ENCODE data around the gene LAMC3.

The LAMC3 gene

DNA sequence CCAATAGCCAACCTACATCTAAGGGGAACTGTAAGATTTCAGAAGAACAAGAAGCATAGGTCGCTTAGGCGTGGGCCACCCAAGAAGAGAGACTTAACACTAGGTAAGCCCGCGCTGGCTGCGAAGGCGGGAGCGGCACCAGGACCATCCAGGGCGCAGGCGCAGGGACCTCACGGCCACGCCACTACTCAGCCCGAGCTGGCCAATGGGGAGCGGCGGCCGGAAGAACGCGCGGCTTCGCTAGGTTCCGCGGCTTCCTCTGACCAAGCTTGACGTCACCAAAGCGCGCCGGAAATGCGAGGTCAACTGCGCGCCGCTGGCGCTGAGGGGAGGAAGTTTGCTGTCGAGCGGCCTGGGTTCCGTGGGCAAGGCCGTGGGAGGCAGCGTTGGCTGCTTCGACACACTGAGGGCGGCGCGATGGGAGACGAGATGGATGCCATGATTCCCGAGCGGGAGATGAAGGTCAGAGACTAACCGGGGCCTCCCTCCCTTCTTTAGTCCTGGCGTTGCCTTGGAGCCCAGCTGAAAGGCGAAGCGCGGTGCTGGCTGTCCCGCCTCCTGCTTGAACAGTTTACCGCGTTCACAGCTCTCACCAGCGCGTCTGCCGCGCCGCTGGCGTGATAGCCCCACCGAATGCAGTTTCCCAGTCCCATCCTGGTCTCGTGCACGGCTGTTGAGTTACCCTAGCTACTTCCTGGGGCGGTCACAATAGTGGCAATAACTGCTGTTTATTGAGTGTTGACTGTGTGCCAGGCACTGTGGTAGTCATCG is 116.5 kb downstream of the LAMC3 start, which contains the start of gene NUP214:
NUP214 (plus strand) TSS at position 299 of the 771 bp plus-strand sequence; CDS start at position 418, 119 bp downstream.
- Mint-ChIP-seq H3K27ac (peak within 1 kb of the TSS; percentile 95 to 98), H3K9me3 (no peaks in the 10 kb centered on the region), H3K4me3 (peak within 1 kb of the TSS; percentile 88 to 94), H3K4me1 (ENCODE audit: low read depth in 2 of 2) (peaks cover 10 to 17% of the 10 kb centered on the region in 2 donors), H3K36me3 (ENCODE audit: insufficient read depth) (peaks cover 35% of the 10 kb centered on the region), H3K27me3 (peaks cover under 1 to 1% of the 10 kb centered on the region in 2 donors)
- ATAC-seq (replicated peaks) (peak; percentile 95), DNase-seq (peak; percentile 100)

DNA sequence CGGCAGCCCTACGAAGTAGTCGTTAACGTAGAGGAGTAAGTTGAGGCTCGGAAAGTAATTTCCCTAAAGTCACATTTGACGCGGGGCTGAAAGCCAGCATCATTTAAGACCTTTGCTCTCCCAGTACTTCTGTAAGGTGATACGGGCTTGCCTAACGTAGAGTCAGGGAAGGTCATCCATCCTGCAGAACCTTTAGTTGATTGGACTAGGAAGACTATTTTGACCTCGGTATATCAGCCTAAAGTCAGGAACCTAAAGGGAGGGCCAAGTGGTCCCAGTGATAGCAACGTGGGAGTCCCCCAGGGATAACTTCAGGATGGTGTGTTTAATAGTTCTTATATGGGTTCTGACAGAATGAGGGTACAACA is 117.1 kb downstream of the LAMC3 start:
- Mint-ChIP-seq H3K36me3 (ENCODE audit: insufficient read depth) (peaks cover 41% of the 10 kb centered on the region), H3K27ac (peak overlapping the region; percentile 95 to 98), H3K4me3 (peak overlapping the region; percentile 88 to 94), H3K9me3 (no peaks in the 10 kb centered on the region), H3K4me1 (ENCODE audit: low read depth in 2 of 2) (peaks cover 10 to 17% of the 10 kb centered on the region in 2 donors), H3K27me3 (no peaks in the 10 kb centered on the region)
- ATAC-seq (replicated peaks): no peak
- no peak for DNase-seq

DNA sequence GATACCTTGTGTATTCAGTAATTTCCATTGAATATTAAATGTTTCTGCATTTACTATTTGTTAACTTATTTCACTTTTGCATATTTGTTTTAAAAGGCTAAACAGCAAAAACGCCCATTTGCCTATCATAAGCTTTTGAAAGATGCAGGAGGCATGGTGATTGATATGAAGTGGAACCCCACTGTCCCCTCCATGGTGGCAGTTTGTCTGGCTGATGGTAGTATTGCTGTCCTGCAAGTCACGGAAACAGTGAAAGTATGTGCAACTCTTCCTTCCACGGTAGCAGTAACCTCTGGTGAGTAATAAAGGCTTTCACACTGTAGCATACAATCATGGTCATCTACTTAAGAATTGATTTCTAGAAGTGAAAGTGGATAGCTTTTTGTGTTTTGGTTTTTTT is 120.2 kb downstream of the LAMC3 start:
- Mint-ChIP-seq H3K9me3 (no peaks in the 10 kb centered on the region), H3K4me3 (no peak overlapping the region), H3K4me1 (ENCODE audit: low read depth in 2 of 2) (peaks cover 10 to 17% of the 10 kb centered on the region in 2 donors), H3K27me3 (no peaks in the 10 kb centered on the region), H3K36me3 (ENCODE audit: insufficient read depth) (peaks cover 72% of the 10 kb centered on the region), H3K27ac (no peak overlapping the region)
- ATAC-seq (replicated peaks) (no peak), DNase-seq (no peak)

DNA sequence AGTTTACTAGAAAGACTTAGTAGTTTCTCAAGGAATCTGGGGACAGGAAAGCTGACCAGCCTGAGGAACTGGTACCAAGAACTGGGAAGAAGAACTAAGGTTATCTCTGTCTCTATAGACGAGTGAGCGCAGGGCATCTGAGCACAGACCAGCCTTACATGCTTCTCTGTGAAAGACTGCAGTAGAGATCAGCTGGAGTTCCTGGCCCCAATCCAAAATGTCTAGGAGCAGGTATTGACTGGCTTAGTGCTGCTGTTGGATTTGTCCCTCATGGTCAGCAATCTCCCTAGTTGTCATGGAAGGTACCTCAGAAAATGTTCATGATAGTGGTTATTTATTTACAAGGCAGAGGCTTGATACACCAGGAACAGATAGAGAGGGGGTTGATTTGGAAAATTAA is 129.7 kb downstream of the LAMC3 start:
- peaks cover 97% of the 10 kb centered on the region for H3K36me3 Mint-ChIP-seq (ENCODE audit: insufficient read depth)
- no peak for ATAC-seq (replicated peaks)
- H3K9me3 Mint-ChIP-seq: no peaks in the 10 kb centered on the region
- DNase-seq: no peak
- H3K4me1 Mint-ChIP-seq (ENCODE audit: low read depth in 2 of 2): no peaks in the 10 kb centered on the region
- no peaks in the 10 kb centered on the region for H3K27me3 Mint-ChIP-seq
- H3K4me3 Mint-ChIP-seq: no peak overlapping the region
- H3K27ac Mint-ChIP-seq: no peak overlapping the region

DNA sequence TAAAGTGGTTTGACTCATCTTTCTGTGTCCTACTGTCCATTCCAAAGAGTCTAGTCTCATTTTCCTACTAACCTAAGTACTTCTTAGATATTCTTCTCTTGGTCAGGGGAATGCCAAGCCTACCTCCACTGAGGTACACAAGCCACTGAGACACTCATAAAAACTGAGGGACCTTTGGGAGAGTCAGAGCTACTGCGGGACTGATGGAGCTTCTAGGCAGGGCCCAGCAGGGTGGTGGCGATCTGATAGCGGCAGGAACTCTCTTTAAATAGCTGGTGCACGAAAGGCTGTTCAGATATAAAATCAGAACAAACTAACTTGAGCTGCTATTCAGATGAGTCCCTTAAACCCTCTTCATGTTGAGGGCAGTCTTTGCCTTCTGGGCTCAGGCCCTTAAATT is 131.1 kb downstream of the LAMC3 start:
- ATAC-seq (replicated peaks) (no peak), DNase-seq (no peak)
- no peaks in the 10 kb centered on the region for H3K27me3 Mint-ChIP-seq
- H3K27ac Mint-ChIP-seq: no peak overlapping the region
- no peaks in the 10 kb centered on the region for H3K9me3 Mint-ChIP-seq
- H3K36me3 Mint-ChIP-seq (ENCODE audit: insufficient read depth): peaks cover 97% of the 10 kb centered on the region
- no peak overlapping the region for H3K4me3 Mint-ChIP-seq
- H3K4me1 Mint-ChIP-seq (ENCODE audit: low read depth in 2 of 2): peaks cover 4 to 5% of the 10 kb centered on the region in 2 donors

DNA sequence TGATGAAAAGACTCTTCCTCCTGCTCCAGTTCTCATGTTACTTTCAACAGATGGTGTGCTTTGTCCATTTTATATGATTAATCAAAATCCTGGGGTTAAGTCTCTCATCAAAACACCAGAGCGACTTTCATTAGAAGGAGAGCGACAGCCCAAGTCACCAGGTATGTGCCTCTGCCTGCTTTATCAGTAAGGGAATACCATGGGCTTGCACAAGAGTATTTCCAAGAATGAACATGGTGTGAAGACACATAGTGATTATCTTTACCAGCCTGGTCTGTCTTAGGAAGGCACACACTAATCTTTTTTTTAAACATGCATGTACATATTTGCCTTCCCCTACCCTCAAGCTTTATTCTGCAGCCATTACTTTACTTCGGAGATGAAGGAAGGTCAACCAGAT is 131.6 kb downstream of the LAMC3 start:
- Mint-ChIP-seq H3K36me3 (ENCODE audit: insufficient read depth) (peaks cover 97% of the 10 kb centered on the region), H3K4me1 (ENCODE audit: low read depth in 2 of 2) (peaks cover 4 to 5% of the 10 kb centered on the region in 2 donors), H3K4me3 (no peak overlapping the region), H3K27me3 (no peaks in the 10 kb centered on the region), H3K27ac (no peak overlapping the region), H3K9me3 (no peaks in the 10 kb centered on the region)
- ATAC-seq (replicated peaks) (no peak), DNase-seq (no peak)

DNA sequence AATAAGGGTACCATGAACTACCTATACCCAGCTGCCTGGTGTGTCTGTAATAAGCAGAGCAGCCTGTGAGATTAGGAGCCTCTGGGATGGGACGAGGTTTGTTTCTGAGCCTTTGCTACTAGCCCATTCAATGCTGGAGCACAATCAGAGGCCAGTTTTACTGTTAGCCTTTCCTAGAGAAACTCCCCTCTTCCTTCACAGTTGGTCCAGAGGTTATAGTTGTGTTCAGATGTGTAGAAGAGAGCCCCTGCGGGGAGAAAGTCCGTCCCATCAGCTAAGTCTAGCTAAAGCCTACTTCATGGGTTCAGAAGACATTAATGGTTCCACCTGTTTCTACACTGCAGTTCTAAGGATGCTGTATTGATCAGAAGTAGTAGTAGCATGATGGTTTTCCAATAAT is 133.2 kb downstream of the LAMC3 start:
- no peak for ATAC-seq (replicated peaks)
- H3K4me3 Mint-ChIP-seq: no peak overlapping the region
- peaks cover 4 to 5% of the 10 kb centered on the region in 2 donors for H3K4me1 Mint-ChIP-seq (ENCODE audit: low read depth in 2 of 2)

More for the DNA sequence above, 133.2 kb downstream of the LAMC3 start:
- H3K36me3 Mint-ChIP-seq (ENCODE audit: insufficient read depth): peaks cover 96% of the 10 kb centered on the region
- no peaks in the 10 kb centered on the region for H3K27me3 Mint-ChIP-seq
- no peak for DNase-seq
- H3K9me3 Mint-ChIP-seq: no peaks in the 10 kb centered on the region
- no peak overlapping the region for H3K27ac Mint-ChIP-seq

All from effector memory CD8-positive, alpha-beta T cell (primary cell).